Measurements from ENCODE around the gene CYB5A. TPM values are rescaled to one million over a fixed set of nuclear protein-coding genes. Genes with fewer than 3 reads are reported as not detected.
"Not testable (repeated sequence)": the region's sequence is repeated elsewhere in the genome, so short reads cannot be mapped to it uniquely, and the experiment has no call there.

CYB5A gene
- total RNA-seq, 1 donor from 2014 or later, result 256 TPM

- no peak for DNase-seq (ENCODE audit: low read depth)
Observed at GRCh38 chr18:74294526-74294925, 2.8 kb upstream of the CYB5A start.

- not testable (repeated sequence) for DNase-seq (ENCODE audit: low read depth)
Observed at GRCh38 chr18:74292982-74293381, 1.2 kb upstream of the CYB5A start.

- DNase-seq (ENCODE audit: low read depth), result no peak
Observed at GRCh38 chr18:74292541-74292858, 737 bp upstream of the CYB5A start.

GRCh38 chr18:74291472-74291770 lies 342 bp downstream of the CYB5A start:
- DNase-seq (ENCODE audit: low read depth), result no peak

- DNase-seq (ENCODE audit: low read depth), result no peak
Observed at GRCh38 chr18:74290794-74291471, 830 bp downstream of the CYB5A start.

- DNase-seq (ENCODE audit: low read depth), result no peak
Observed at GRCh38 chr18:74290021-74290420, 1.7 kb downstream of the CYB5A start.

- DNase-seq (ENCODE audit: low read depth), result peak; percentile 63
Observed at GRCh38 chr18:74289137-74289536, 2.6 kb downstream of the CYB5A start.

GRCh38 chr18:74288730-74289129 lies 3.0 kb downstream of the CYB5A start:
- DNase-seq (ENCODE audit: low read depth), result no peak

- DNase-seq (ENCODE audit: low read depth), result no peak
Observed at GRCh38 chr18:74288041-74288440, 3.7 kb downstream of the CYB5A start.

- no peak for DNase-seq (ENCODE audit: low read depth)
Observed at GRCh38 chr18:74286856-74287255, 4.9 kb downstream of the CYB5A start.

- DNase-seq (ENCODE audit: low read depth), result no peak
Observed at GRCh38 chr18:74286106-74286855, 5.5 kb downstream of the CYB5A start.

- not testable (repeated sequence) for DNase-seq (ENCODE audit: low read depth)
Observed at GRCh38 chr18:74285583-74285982, 6.2 kb downstream of the CYB5A start.

- DNase-seq (ENCODE audit: low read depth), result no peak
Observed at GRCh38 chr18:74284980-74285355, 6.8 kb downstream of the CYB5A start.

GRCh38 chr18:74284191-74284979 lies 7.4 kb downstream of the CYB5A start:
- DNase-seq (ENCODE audit: low read depth), result no peak

- DNase-seq (ENCODE audit: low read depth), result no peak
Observed at GRCh38 chr18:74283646-74284045, 8.1 kb downstream of the CYB5A start.

- peak; percentile 51 for DNase-seq (ENCODE audit: low read depth)
Observed at GRCh38 chr18:74282755-74283554, 8.8 kb downstream of the CYB5A start.

- DNase-seq (ENCODE audit: low read depth), result peak; percentile 62
Observed at GRCh38 chr18:74281980-74282754, 9.6 kb downstream of the CYB5A start.

GRCh38 chr18:74281011-74281979 lies 10.5 kb downstream of the CYB5A start:
- DNase-seq (ENCODE audit: low read depth), result no peak

- DNase-seq (ENCODE audit: low read depth), result no peak
Observed at GRCh38 chr18:74278983-74279382, 12.8 kb downstream of the CYB5A start.

GRCh38 chr18:74278058-74278457 lies 13.7 kb downstream of the CYB5A start:
- no peak for DNase-seq (ENCODE audit: low read depth)

All from renal cortical epithelial cell (primary cell).